GM12801 (cell line): ENCODE measurements around the gene AGO1.

ENCODE experiments used
- TF ChIP-seq, protein P1 (sequence below): IDR thresholded peaks from one replicate; pipeline ENCODE4 v1.5.1; 2011; ENCODE audit warnings: control low read depth; ENCODE audit not compliant: insufficient read length; ENCODE audit errors: extremely low read depth

AGO1 gene

GRCh38 chr1:35962952-35963351 is 79.9 kb downstream of the AGO1 start:
- TF ChIP-seq, protein P1, sequence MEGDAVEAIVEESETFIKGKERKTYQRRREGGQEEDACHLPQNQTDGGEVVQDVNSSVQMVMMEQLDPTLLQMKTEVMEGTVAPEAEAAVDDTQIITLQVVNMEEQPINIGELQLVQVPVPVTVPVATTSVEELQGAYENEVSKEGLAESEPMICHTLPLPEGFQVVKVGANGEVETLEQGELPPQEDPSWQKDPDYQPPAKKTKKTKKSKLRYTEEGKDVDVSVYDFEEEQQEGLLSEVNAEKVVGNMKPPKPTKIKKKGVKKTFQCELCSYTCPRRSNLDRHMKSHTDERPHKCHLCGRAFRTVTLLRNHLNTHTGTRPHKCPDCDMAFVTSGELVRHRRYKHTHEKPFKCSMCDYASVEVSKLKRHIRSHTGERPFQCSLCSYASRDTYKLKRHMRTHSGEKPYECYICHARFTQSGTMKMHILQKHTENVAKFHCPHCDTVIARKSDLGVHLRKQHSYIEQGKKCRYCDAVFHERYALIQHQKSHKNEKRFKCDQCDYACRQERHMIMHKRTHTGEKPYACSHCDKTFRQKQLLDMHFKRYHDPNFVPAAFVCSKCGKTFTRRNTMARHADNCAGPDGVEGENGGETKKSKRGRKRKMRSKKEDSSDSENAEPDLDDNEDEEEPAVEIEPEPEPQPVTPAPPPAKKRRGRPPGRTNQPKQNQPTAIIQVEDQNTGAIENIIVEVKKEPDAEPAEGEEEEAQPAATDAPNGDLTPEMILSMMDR, result no peak

DNA sequence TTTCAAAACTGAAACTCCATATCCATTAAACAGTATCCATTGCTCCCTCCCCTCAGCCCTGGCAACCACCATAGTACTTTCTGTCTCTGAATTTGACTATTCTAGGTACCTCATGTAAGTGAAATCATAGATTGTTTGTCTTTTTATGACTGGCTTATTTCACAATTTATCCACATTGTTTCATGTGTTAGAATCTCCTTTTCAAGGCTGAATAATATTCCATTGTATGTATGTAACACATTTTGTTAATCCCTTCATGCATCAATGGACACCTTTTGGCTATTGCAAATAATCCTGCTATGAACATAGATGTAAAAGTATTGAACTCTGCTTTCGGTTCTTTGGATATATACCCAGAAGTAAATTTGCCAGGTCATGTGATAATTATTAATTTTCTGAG is 85.4 kb downstream of the AGO1 start:
- TF ChIP-seq, protein P1, result no peak

DNA sequence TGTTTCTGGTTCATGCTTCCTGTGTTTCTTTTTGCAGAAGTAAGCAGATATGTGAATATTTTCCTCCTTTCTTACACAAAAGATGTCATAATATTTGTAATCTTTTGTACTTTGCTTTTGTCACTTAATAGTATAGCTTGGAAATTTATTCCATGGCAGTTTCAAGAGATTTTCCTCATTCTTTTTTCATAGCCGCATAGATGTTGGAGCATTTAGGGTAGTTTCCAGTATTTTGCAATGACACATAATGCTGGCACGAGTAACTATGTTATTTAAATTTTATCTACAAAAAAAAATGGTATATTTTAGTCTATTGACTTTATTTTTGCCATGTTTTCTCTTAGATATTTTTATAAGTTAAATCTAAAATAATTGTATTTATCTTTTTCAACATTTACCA is 88.6 kb downstream of the AGO1 start:
- TF ChIP-seq, protein P1, result no peak

DNA sequence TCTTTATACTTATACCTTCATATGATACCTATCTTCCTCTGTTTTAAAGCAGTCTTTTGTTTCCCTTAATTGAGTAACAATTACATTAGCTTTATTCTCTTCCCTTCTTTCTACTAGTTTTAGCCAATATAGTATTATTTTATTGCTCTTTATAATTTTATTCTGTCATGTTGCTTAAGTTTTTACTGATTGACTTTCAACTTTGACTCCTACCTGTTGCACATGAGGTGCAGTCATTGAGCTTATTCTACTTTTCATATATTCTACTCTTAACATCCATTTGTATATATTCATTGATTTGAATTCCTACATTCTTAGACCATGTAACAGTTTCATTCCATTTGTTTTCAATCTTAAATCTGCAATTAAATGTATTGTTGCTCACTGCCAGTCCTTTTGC is 97.1 kb downstream of the AGO1 start:
- TF ChIP-seq, protein P1, result no peak
